ENCODE measurements around the gene TOR2A. TPM values are rescaled to one million over a fixed set of nuclear protein-coding genes. Genes with fewer than 3 reads are reported as not detected.

TOR2A gene
- total and polyA plus RNA-seq, 10 donors: 16.8 to 36.5 (median 22.7) TPM

- peaks cover 4 to 89% (median 30%) of the 10 kb centered on the region in 6 donors for H3K4me1 ChIP-seq
- H3K27me3 ChIP-seq (replicated peaks in 1 of 7): no peaks in the 10 kb centered on the region
- peak overlapping the region in 2 of 8 donors; percentile 2 to 82 for H3K27ac ChIP-seq
- no peak for DNase-seq
- peaks cover 2 to 100% (median 72%) of the 10 kb centered on the region in 6 donors for H3K36me3 ChIP-seq
- H3K9me3 ChIP-seq: no peaks in the 10 kb centered on the region
- 76 to 92% (median 82%) methylated on average over 10 of the region's 10 CpGs for WGBS, 5 donors
- H3K4me3 ChIP-seq: no peak overlapping the region
- intact Hi-C loops (cut with DNase I; ENCODE audit: low total_unique reads): no loop called here
- TF ChIP-seq POLR2AphosphoS5 (IDR thresholded peaks at IDR 0.05): no peak
- no peak for TF ChIP-seq CTCF (IDR thresholded peaks at IDR 0.05 in 8 of 11, conservative IDR thresholded peaks at IDR 0.05 in 3 of 11)
- no peak for TF ChIP-seq POLR2A (IDR thresholded peaks at IDR 0.05)
These were observed 16.4 kb upstream of the TOR2A start for GRCh38 chr9:127751269-127752054.

GRCh38 chr9:127749090-127749787 is 14.1 kb upstream of the TOR2A start:
- Histone ChIP-seq H3K9me3 (no peaks in the 10 kb centered on the region), H3K27me3 (replicated peaks in 1 of 7) (no peaks in the 10 kb centered on the region), H3K36me3 (peaks cover 3 to 100% (median 84%) of the 10 kb centered on the region in 6 donors), H3K4me1 (peaks cover 0 to 68% (median 20%) of the 10 kb centered on the region in 6 donors), H3K27ac (peak overlapping the region in 1 of 8 donors; percentile 43), H3K4me3 (no peak overlapping the region)
- DNase-seq: no peak
- intact Hi-C loops (cut with DNase I; ENCODE audit: low total_unique reads): no loop called here
- TF ChIP-seq POLR2A (IDR thresholded peaks at IDR 0.05) (no peak), CTCF (IDR thresholded peaks at IDR 0.05 in 8 of 11, conservative IDR thresholded peaks at IDR 0.05 in 3 of 11) (no peak), POLR2AphosphoS5 (IDR thresholded peaks at IDR 0.05) (peak in 2 of 3 donors; percentile 44 to 72)
- 76 to 91% (median 86%) methylated on average over 17 to 26 of the region's 26 CpGs for WGBS, 5 donors

GRCh38 chr9:127746959-127747569 is 12.0 kb upstream of the TOR2A start:
- peak overlapping the region in 1 of 8 donors; percentile 30 for H3K27ac ChIP-seq
- H3K36me3 ChIP-seq: peaks cover 3 to 100% (median 96%) of the 10 kb centered on the region in 6 donors
- no peaks in the 10 kb centered on the region for H3K9me3 ChIP-seq
- H3K4me3 ChIP-seq: no peak overlapping the region
- peaks cover 0 to 49% (median 7%) of the 10 kb centered on the region in 6 donors for H3K4me1 ChIP-seq
- TF ChIP-seq POLR2A (IDR thresholded peaks at IDR 0.05): no peak
- peak in 2 of 3 donors; percentile 45 to 75 for TF ChIP-seq POLR2AphosphoS5 (IDR thresholded peaks at IDR 0.05)
- peak in 1 of 11 experiments; percentile 15 for TF ChIP-seq CTCF (IDR thresholded peaks at IDR 0.05 in 8 of 11, conservative IDR thresholded peaks at IDR 0.05 in 3 of 11)
- 83 to 89% (median 88%) methylated on average over 15 of the region's 15 CpGs for WGBS, 5 donors
- no peak for DNase-seq
- H3K27me3 ChIP-seq (replicated peaks in 1 of 7): no peaks in the 10 kb centered on the region
- intact Hi-C loops (cut with DNase I; ENCODE audit: low total_unique reads): no loop called here

All from spleen (tissue), 11 donors.